Measurements from ENCODE around the gene KREMEN1. TPM values are rescaled to one million over a fixed set of nuclear protein-coding genes. Genes with fewer than 3 reads are reported as not detected.

The KREMEN1 gene
- polyA plus RNA-seq, 1 donor = 107 TPM

GRCh38 chr22:29129808-29130140 is 56.9 kb downstream of the KREMEN1 start:
- DNase-seq = no peak

GRCh38 chr22:29130476-29130875 is 57.6 kb downstream of the KREMEN1 start:
- no peak for DNase-seq

- DNase-seq = no peak
These were observed 60.8 kb downstream of the KREMEN1 start for GRCh38 chr22:29133603-29134133.

GRCh38 chr22:29134448-29134847 is 61.6 kb downstream of the KREMEN1 start:
- no peak for DNase-seq

GRCh38 chr22:29136782-29137700 is 64.2 kb downstream of the KREMEN1 start:
- DNase-seq = no peak

- no peak for DNase-seq
These were observed 65.9 kb downstream of the KREMEN1 start for GRCh38 chr22:29138556-29139305.

GRCh38 chr22:29139965-29140782 is 67.3 kb downstream of the KREMEN1 start:
- no peak for DNase-seq

- DNase-seq = no peak
These were observed 68.3 kb downstream of the KREMEN1 start for GRCh38 chr22:29141078-29141688.

GRCh38 chr22:29142116-29142515 is 69.3 kb downstream of the KREMEN1 start:
- no peak for DNase-seq

GRCh38 chr22:29143941-29144785 is 71.3 kb downstream of the KREMEN1 start:
- peak; percentile 46 for DNase-seq

- no peak for DNase-seq
These were observed 71.9 kb downstream of the KREMEN1 start for GRCh38 chr22:29144786-29145160.

- DNase-seq = no peak
These were observed 72.7 kb downstream of the KREMEN1 start for GRCh38 chr22:29145321-29146072.

- DNase-seq = no peak
These were observed 73.3 kb downstream of the KREMEN1 start for GRCh38 chr22:29146091-29146560.

GRCh38 chr22:29146771-29147170 is 73.9 kb downstream of the KREMEN1 start:
- no peak for DNase-seq

GRCh38 chr22:29147331-29147899 is 74.6 kb downstream of the KREMEN1 start:
- DNase-seq = no peak

- DNase-seq = no peak
These were observed 75.2 kb downstream of the KREMEN1 start for GRCh38 chr22:29148036-29148435.

GRCh38 chr22:29148826-29149225 is 76.0 kb downstream of the KREMEN1 start:
- no peak for DNase-seq

GRCh38 chr22:29149841-29150555 is 77.2 kb downstream of the KREMEN1 start:
- no peak for DNase-seq

- DNase-seq = no peak
These were observed 77.9 kb downstream of the KREMEN1 start for GRCh38 chr22:29150701-29151100.

Measured in hindlimb muscle (tissue), 1 donor.